ENCODE measurements around the gene G0S2. TPM values are rescaled to one million over a fixed set of nuclear protein-coding genes. Genes with fewer than 3 reads are reported as not detected.

Gene G0S2
- total RNA-seq, 2 experiments from 2014 or later, result 6.4 to 6.8 TPM

GRCh38 chr1:209710847-209711246, 35.6 kb downstream of the G0S2 start:
- no peak for DNase-seq
- Mint-ChIP-seq H3K9me3 (no peaks in the 10 kb centered on the region), H3K27ac (no peak overlapping the region), H3K4me3 (no peak overlapping the region), H3K36me3 (ENCODE audit: low read depth) (no peaks in the 10 kb centered on the region), H3K27me3 (no peaks in the 10 kb centered on the region), H3K4me1 (ENCODE audit: low read depth) (peaks cover 30% of the 10 kb centered on the region)
- Histone ChIP-seq H3K27me3 (ENCODE audit: control insufficient read depth in 1 of 2, insufficient read depth in 2 of 2, low read length in 2 of 2) (no peaks in the 10 kb centered on the region), H3K27ac (ENCODE audit: low read depth in 1 of 2, low read length in 2 of 2) (no peak overlapping the region), H3K4me3 (ENCODE audit: low read length) (no peak overlapping the region), H3K9me3 (ENCODE audit: control insufficient read depth in 1 of 2, insufficient read depth in 1 of 2, low read length in 2 of 2) (no peaks in the 10 kb centered on the region), H3K4me1 (ENCODE audit: insufficient read depth, low read length) (no peaks in the 10 kb centered on the region), H3K36me3 (ENCODE audit: insufficient read depth, low read length) (no peaks in the 10 kb centered on the region)
- CTCF ChIA-PET, result no interaction called here
- no peak for ATAC-seq (ENCODE audit: poor library complexity)
- no peak for TF ChIP-seq CTCF (IDR thresholded peaks at IDR 0.05)
- intact Hi-C loops (cut with DNase I, micrococcal nuclease), result no loop called here
- POLR2A ChIA-PET, result no interaction called here

GRCh38 chr1:209714338-209714737, 39.1 kb downstream of the G0S2 start:
- Histone ChIP-seq H3K4me3 (ENCODE audit: low read length) (no peak overlapping the region), H3K4me1 (ENCODE audit: insufficient read depth, low read length) (no peaks in the 10 kb centered on the region), H3K27ac (ENCODE audit: low read depth in 1 of 2, low read length in 2 of 2) (no peak overlapping the region), H3K36me3 (ENCODE audit: insufficient read depth, low read length) (no peaks in the 10 kb centered on the region), H3K27me3 (ENCODE audit: control insufficient read depth in 1 of 2, insufficient read depth in 2 of 2, low read length in 2 of 2) (no peaks in the 10 kb centered on the region), H3K9me3 (ENCODE audit: control insufficient read depth in 1 of 2, insufficient read depth in 1 of 2, low read length in 2 of 2) (no peaks in the 10 kb centered on the region)
- no peak for TF ChIP-seq CTCF (IDR thresholded peaks at IDR 0.05)
- no peaks in the 10 kb centered on the region for H3K36me3 Mint-ChIP-seq (ENCODE audit: low read depth)
- no peaks in the 10 kb centered on the region for H3K27me3 Mint-ChIP-seq
- H3K4me3 Mint-ChIP-seq, result no peak overlapping the region
- peaks cover 33% of the 10 kb centered on the region for H3K4me1 Mint-ChIP-seq (ENCODE audit: low read depth)
- POLR2A ChIA-PET, result no interaction called here
- no peak overlapping the region for H3K27ac Mint-ChIP-seq
- DNase-seq (no peak), ATAC-seq (ENCODE audit: poor library complexity) (no peak)
- peaks cover under 1% of the 10 kb centered on the region for H3K9me3 Mint-ChIP-seq
- intact Hi-C loops (cut with DNase I, micrococcal nuclease), result no loop called here
- CTCF ChIA-PET, result no interaction called here

GRCh38 chr1:209715314-209715713, 40.1 kb downstream of the G0S2 start:
- H3K4me3 ChIP-seq (ENCODE audit: low read length), result no peak overlapping the region
- H3K4me1 Mint-ChIP-seq (ENCODE audit: low read depth), result peaks cover 23% of the 10 kb centered on the region
- DNase-seq, result no peak
- no peaks in the 10 kb centered on the region for H3K36me3 Mint-ChIP-seq (ENCODE audit: low read depth)
- CTCF ChIA-PET, result no interaction called here
- no peak for TF ChIP-seq CTCF (IDR thresholded peaks at IDR 0.05)
- no peak overlapping the region for H3K27ac ChIP-seq (ENCODE audit: low read depth in 1 of 2, low read length in 2 of 2)
- no peak overlapping the region for H3K27ac Mint-ChIP-seq
- no peaks in the 10 kb centered on the region for H3K9me3 ChIP-seq (ENCODE audit: control insufficient read depth in 1 of 2, insufficient read depth in 1 of 2, low read length in 2 of 2)
- H3K9me3 Mint-ChIP-seq, result peaks cover 2% of the 10 kb centered on the region
- no peak for ATAC-seq (ENCODE audit: poor library complexity)
- H3K4me3 Mint-ChIP-seq, result no peak overlapping the region
- H3K36me3 ChIP-seq (ENCODE audit: insufficient read depth, low read length), result no peaks in the 10 kb centered on the region
- H3K4me1 ChIP-seq (ENCODE audit: insufficient read depth, low read length), result no peaks in the 10 kb centered on the region
- no peaks in the 10 kb centered on the region for H3K27me3 Mint-ChIP-seq
- intact Hi-C loops (cut with DNase I, micrococcal nuclease), result no loop called here
- POLR2A ChIA-PET, result no interaction called here
- H3K27me3 ChIP-seq (ENCODE audit: control insufficient read depth in 1 of 2, insufficient read depth in 2 of 2, low read length in 2 of 2), result no peaks in the 10 kb centered on the region

All from CD4-positive, alpha-beta T cell (primary cell).